Endometrial microvascular endothelial cells (primary cell): ENCODE measurements around the gene LRRC23. TPM values are rescaled to one million over a fixed set of nuclear protein-coding genes. Genes with fewer than 3 reads are reported as not detected.

Experiments
- in situ Hi-C: cut with HindIII; loops from 2 replicates; pipeline ENCODE4 v1.10.0; 2017; ENCODE audit warnings: low sequenced_read_pairs, low pct_unique_long_range_greater_than_20kb; ENCODE audit errors: inconsistent ontology term
- total RNA-seq: library from RNA; depleted of rRNA; stranded (reverse); fragments of >200 nt; gene quantifications from one replicate; pipeline ENCODE4 v1.2.3, GENCODE V29; 2015; ENCODE audit errors: inconsistent ontology term

LRRC23 gene
- total RNA-seq, 1 donor from 2014 or later: 5.9 TPM

- in situ Hi-C loops: no loop called here
Observed at GRCh38 chr12:6937481-6938352, 33.1 kb downstream of the LRRC23 start.

- in situ Hi-C loops: no loop called here
Observed at GRCh38 chr12:6938353-6939190, 34.0 kb downstream of the LRRC23 start.

GRCh38 chr12:6939191-6939540 lies 34.5 kb downstream of the LRRC23 start:
- in situ Hi-C loops: no loop called here

DNA sequence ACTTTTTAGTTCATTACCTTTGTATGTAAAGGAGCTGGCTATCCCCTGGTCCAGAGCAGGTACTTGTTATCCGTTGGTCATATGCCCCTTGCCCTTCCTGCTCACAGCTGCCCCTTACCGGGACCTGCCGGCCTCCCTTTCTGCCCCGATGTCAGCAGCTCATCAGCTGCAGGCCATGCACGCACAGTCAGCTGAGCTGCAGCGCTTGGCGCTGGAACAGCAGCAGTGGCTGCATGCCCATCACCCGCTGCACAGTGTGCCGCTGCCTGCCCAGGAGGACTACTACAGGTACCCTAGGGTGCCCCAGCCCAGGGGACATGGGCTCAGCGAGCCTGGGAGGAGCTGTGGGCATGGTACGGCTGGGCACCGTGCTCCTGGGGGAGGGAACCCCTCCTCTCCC lies 36.6 kb downstream of the LRRC23 start:
- in situ Hi-C loops: no loop called here

- in situ Hi-C loops: no loop called here
Observed at GRCh38 chr12:6941782-6942181, 37.2 kb downstream of the LRRC23 start.

DNA sequence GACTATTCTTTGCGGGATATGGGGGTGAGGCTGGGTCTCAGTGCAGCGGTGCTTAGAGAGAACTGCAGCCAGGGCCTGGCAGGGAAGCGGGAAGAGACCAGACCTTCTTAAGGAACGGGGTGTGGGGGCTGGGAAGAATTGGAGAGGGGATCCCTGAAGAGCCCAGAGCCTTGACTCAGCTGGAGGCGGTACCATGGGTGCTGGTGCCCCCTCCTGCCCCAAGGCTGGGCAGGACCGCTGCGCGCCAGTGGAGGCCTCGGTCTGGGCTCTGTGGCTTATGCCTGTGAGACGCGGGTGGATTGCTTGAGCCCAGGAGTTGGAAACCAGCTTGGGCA lies 37.7 kb downstream of the LRRC23 start:
- in situ Hi-C loops: no loop called here

- in situ Hi-C loops: no loop called here
Observed at GRCh38 chr12:6943389-6943721, 38.7 kb downstream of the LRRC23 start.

DNA sequence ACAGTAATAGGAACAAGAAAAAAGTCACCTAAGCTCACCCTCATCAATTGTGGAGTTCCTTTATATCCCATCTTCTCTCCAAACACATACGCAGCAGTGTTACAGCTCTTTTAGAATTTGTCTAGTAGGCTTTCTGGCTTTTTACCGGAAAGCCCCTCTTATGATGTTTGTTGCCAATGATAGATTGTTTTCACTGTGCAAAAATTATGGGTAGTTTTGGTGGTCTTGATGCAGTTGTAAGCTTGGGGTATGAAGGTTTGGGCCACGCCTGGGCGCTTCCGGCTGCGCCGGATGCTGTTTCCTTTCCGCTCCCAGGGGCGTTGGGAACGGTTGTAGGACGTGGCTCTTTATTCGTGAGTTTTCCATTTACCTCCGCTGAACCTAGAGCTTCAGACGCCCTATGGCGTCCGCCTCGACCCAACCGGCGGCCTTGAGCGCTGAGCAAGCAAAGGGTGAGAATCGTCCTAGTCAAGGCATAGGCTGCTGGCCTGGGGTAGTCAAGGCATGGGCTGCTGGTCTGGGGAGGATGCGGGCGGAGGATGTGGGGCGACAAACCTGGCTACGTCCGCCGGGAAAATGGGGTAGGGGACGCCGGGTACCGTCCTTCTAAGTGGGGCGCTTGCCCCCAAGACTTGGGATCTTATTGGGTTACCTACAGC lies 39.2 kb downstream of the LRRC23 start, which contains the start of the genes C12orf57 and RNU7-1:
Gene C12orf57, plus strand, starts transcription at position 301 of the 659 bp plus-strand sequence. Its CDS starts 100 bp downstream, at position 401.
Gene RNU7-1, plus strand, starts transcription at position 95 of the 659 bp plus-strand sequence.
- in situ Hi-C loops: no loop called here

DNA sequence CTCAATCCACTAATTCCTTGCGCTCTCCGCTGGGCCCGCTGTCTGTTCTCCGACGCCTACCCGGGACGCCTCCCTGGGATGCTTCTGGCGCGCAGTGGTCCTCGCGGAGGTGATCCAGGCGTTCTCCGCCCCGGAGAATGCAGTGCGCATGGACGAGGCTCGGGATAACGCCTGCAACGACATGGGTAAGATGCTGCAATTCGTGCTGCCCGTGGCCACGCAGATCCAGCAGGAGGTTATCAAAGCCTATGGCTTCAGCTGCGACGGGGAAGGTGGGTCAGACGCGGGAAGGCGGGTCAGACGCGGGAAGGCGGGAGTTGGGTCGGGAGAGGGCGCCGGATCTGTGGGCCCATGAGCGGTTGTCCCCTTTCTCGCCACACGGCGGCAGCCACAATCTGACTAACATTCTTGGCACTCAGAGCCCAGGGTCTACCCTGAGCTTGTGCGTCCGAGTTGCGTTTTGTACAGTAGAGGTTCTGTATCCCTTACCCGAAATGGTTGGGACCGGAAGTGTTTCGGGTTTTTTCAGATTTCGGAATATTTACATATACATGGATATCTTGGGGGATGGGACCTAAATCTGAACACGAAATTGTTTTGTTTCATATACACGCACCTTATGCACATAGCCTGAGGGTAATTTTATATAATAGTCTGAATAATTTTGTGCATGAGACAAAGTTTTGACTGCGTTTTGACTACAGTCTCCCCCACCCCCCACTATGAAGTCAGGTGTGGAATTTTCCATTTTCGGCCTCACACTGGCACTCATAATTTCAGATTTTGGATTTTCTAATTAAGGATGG lies 40.0 kb downstream of the LRRC23 start:
- in situ Hi-C loops: no loop called here

- in situ Hi-C loops: no loop called here
Observed at GRCh38 chr12:6945613-6946012, 41.0 kb downstream of the LRRC23 start.

DNA sequence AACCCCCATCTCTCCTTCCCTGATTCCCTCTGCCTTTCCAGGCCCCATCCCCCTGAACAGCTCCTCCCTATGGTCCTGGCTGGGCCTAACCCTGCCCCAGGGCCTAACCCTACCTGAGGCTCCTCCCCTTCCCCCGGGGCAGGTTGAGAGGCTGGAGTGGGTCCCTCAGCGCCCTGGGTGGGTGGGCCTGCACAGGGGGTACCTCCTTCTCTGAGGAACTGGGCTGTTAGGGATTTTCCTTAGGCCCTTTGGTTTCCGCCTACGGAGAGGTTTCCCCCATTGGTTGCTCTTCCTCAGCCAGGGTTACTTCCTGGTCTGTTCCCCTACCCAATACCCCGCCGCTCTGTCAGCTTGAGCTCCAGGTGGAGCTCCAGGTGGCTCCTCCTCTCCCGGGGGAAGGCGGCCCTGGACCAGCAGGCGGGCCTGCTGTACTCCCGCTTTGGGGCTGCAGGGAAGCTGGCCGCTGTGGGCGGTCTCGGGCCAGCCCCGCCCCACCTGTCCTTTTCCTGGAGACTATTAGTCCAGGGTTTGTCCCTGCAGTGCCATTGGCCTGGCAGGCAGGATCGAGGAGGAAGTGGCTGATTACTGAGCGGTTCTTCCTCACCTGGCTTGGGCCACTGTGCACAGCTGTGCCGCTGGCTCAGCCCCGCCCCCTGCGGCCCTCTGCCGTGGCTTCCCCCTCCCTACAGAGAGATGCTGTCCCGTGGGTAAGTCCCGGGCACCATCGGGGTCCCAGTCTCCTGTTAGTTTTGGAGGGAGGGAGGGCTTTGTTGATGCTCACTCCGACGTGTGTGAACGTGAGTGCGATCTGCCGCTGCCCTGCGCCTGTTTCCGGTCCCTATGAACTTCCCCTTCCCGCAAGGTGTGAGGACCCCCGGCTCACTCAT lies 41.7 kb downstream of the LRRC23 start:
- in situ Hi-C loops: no loop called here

- in situ Hi-C loops: no loop called here
Observed at GRCh38 chr12:6946920-6947374, 42.3 kb downstream of the LRRC23 start.

- in situ Hi-C loops: no loop called here
Observed at GRCh38 chr12:6947615-6948014, 43.0 kb downstream of the LRRC23 start.

GRCh38 chr12:6948873-6949594 lies 44.4 kb downstream of the LRRC23 start:
- in situ Hi-C loops: no loop called here

- in situ Hi-C loops: no loop called here
Observed at GRCh38 chr12:6950401-6950801, 45.8 kb downstream of the LRRC23 start.

GRCh38 chr12:6950811-6951540 lies 46.4 kb downstream of the LRRC23 start, which contains the start of gene PTPN6:
PTPN6 (plus strand) TSS chr12:6951356; CDS start chr12:6951513, 157 bp downstream.
- in situ Hi-C loops: no loop called here
